ENCODE measurements around the gene ARID1B.

GRCh38 chr6:157196391-157196790 is 419.2 kb downstream of the ARID1B start:
- TF ChIP-seq CTCF (IDR thresholded peaks at IDR 0.05) (no peak), POLR2A (IDR thresholded peaks at IDR 0.05) (no peak), EP300 (IDR thresholded peaks at IDR 0.05) (no peak)
